ENCODE measurements around the gene GLI3. TPM values are rescaled to one million over a fixed set of nuclear protein-coding genes. Genes with fewer than 3 reads are reported as not detected.

GLI3 gene
- total and polyA plus RNA-seq, 10 of the 15 experiments (the other 5 are each of a cell fraction or from before 2014, with no cell fraction given): 0.01 TPM; not detected in 8

DNA sequence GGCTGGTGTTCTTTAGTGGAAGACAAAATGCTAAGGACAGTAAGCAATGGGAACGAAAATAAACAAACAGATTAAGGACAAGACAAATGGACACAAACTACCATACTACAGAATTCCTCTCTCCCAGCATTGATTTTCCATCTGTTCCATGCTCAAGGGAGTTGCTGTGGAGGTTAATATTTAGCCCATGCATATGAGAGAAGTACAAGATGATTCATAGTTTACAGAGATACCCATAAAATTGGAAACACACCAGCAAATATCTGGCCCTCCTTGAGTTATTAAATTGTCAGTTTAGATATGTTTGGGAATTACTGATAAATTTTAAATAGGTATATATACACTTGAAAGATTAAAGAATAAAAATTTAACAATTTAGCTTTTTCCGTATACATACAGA lies 69.8 kb downstream of the GLI3 start:
- ChIA-PET POLR2A (interaction anchor here (0.7 kb wide), 1 partner anchor 9 kb away, joined by 6 read pairs; no protein-coding TSS in a partner anchor), SMC1A (ENCODE audit: uncharacterized antibody, unreplicated experiment) (no interaction called here), RAD21 (ENCODE audit: unreplicated experiment) (no interaction called here), CTCF (no interaction called here)
- ATAC-seq: no peak
- H3K79me2 ChIP-seq (ENCODE audit: control insufficient read depth, insufficient read depth, low read length): no peaks in the 10 kb centered on the region
- no peaks in the 10 kb centered on the region for H3K4me1 ChIP-seq (ENCODE audit: control insufficient read depth, insufficient read depth, low read length)
- 48% methylated on average over 2 of the region's 2 CpGs for WGBS (ENCODE audit: insufficient coverage, insufficient replicate concordance, low lambda C conversion rate, missing lambda C conversion rate)
- H3K4me2 ChIP-seq (ENCODE audit: control insufficient read depth, insufficient read depth): no peak overlapping the region
- H3K4me3 ChIP-seq: no peak overlapping the region
- FAIRE-seq: no peak
- no TSS peak for BruUV-seq (replicated peaks)
- in situ Hi-C loops (cut with MboI): no loop called here
- no peak overlapping the region for H2AFZ ChIP-seq (ENCODE audit: control insufficient read depth, low read depth, low read length)
- intact Hi-C loops (cut with micrococcal nuclease; ENCODE audit: unreplicated experiment): no loop called here
- H3K9ac ChIP-seq (ENCODE audit: control insufficient read depth, insufficient read depth, low read length): no peak overlapping the region
- H3K36me3 ChIP-seq (ENCODE audit: control insufficient read depth in 2 of 2, insufficient read depth in 2 of 2, low read length in 1 of 2): no peaks in the 10 kb centered on the region
- no peaks in the 10 kb centered on the region for H4K20me1 ChIP-seq (ENCODE audit: control insufficient read depth, insufficient read depth)
- DNase-seq (ENCODE audit: low read depth, low spot score): no peak
- no peaks in the 10 kb centered on the region for H3K27me3 ChIP-seq (replicated peaks in 1 of 2; ENCODE audit: control insufficient read depth in 2 of 2, insufficient read depth in 2 of 2, low read length in 1 of 2)
- H3K27ac ChIP-seq (ENCODE audit: control insufficient read depth, insufficient read depth): no peak overlapping the region
- no peaks in the 10 kb centered on the region for H3K9me3 ChIP-seq (replicated peaks; ENCODE audit: control insufficient read depth, insufficient read depth, low read length)
- TF ChIP-seq CBX5 (IDR thresholded peaks at IDR 0.05; ENCODE audit: low read depth) (no peak), RB1 (IDR thresholded peaks at IDR 0.05; ENCODE audit: borderline replicate concordance) (no peak), RAD21 (IDR thresholded peaks at IDR 0.05; ENCODE audit: insufficient read depth, low read depth, low read length) (no peak), NRF1 (conservative IDR thresholded peaks at IDR 0.05; ENCODE audit: low read depth, low read length) (no peak), NR2C1 (IDR thresholded peaks at IDR 0.05) (no peak), MEF2B (IDR thresholded peaks at IDR 0.05; ENCODE audit: partially characterized antibody, poor library complexity, severe bottlenecking) (no peak), MXI1 (IDR thresholded peaks at IDR 0.05; ENCODE audit: low read depth, low read length) (no peak), IKZF1 (conservative IDR thresholded peaks at IDR 0.05) (no peak), SUZ12 (IDR thresholded peaks at IDR 0.05; ENCODE audit: unreplicated experiment) (no peak), HDAC6 (IDR thresholded peaks at IDR 0.05; ENCODE audit: unreplicated experiment) (no peak), SUPT20H (IDR thresholded peaks at IDR 0.05; ENCODE audit: borderline replicate concordance, control insufficient read depth, low read depth, low read length) (no peak), NR2C2 (IDR thresholded peaks at IDR 0.05; ENCODE audit: borderline replicate concordance, control insufficient read depth, insufficient read length, low read depth) (no peak)
- TF ChIP-seq, protein P1, sequence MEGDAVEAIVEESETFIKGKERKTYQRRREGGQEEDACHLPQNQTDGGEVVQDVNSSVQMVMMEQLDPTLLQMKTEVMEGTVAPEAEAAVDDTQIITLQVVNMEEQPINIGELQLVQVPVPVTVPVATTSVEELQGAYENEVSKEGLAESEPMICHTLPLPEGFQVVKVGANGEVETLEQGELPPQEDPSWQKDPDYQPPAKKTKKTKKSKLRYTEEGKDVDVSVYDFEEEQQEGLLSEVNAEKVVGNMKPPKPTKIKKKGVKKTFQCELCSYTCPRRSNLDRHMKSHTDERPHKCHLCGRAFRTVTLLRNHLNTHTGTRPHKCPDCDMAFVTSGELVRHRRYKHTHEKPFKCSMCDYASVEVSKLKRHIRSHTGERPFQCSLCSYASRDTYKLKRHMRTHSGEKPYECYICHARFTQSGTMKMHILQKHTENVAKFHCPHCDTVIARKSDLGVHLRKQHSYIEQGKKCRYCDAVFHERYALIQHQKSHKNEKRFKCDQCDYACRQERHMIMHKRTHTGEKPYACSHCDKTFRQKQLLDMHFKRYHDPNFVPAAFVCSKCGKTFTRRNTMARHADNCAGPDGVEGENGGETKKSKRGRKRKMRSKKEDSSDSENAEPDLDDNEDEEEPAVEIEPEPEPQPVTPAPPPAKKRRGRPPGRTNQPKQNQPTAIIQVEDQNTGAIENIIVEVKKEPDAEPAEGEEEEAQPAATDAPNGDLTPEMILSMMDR (IDR thresholded peaks at IDR 0.05 in 2 of 3, conservative IDR thresholded peaks at IDR 0.05 in 1 of 3; ENCODE audit: control insufficient read depth in 2 of 3, extremely low read depth in 1 of 3, insufficient read depth in 1 of 3, low read depth in 3 of 3, low read length in 3 of 3): no peak
- TF ChIP-seq, protein P2, sequence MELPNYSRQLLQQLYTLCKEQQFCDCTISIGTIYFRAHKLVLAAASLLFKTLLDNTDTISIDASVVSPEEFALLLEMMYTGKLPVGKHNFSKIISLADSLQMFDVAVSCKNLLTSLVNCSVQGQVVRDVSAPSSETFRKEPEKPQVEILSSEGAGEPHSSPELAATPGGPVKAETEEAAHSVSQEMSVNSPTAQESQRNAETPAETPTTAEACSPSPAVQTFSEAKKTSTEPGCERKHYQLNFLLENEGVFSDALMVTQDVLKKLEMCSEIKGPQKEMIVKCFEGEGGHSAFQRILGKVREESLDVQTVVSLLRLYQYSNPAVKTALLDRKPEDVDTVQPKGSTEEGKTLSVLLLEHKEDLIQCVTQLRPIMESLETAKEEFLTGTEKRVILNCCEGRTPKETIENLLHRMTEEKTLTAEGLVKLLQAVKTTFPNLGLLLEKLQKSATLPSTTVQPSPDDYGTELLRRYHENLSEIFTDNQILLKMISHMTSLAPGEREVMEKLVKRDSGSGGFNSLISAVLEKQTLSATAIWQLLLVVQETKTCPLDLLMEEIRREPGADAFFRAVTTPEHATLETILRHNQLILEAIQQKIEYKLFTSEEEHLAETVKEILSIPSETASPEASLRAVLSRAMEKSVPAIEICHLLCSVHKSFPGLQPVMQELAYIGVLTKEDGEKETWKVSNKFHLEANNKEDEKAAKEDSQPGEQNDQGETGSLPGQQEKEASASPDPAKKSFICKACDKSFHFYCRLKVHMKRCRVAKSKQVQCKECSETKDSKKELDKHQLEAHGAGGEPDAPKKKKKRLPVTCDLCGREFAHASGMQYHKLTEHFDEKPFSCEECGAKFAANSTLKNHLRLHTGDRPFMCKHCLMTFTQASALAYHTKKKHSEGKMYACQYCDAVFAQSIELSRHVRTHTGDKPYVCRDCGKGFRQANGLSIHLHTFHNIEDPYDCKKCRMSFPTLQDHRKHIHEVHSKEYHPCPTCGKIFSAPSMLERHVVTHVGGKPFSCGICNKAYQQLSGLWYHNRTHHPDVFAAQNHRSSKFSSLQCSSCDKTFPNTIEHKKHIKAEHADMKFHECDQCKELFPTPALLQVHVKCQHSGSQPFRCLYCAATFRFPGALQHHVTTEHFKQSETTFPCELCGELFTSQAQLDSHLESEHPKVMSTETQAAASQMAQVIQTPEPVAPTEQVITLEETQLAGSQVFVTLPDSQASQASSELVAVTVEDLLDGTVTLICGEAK (IDR thresholded peaks at IDR 0.05; ENCODE audit: borderline replicate concordance): no peak
- TF ChIP-seq, protein P3, sequence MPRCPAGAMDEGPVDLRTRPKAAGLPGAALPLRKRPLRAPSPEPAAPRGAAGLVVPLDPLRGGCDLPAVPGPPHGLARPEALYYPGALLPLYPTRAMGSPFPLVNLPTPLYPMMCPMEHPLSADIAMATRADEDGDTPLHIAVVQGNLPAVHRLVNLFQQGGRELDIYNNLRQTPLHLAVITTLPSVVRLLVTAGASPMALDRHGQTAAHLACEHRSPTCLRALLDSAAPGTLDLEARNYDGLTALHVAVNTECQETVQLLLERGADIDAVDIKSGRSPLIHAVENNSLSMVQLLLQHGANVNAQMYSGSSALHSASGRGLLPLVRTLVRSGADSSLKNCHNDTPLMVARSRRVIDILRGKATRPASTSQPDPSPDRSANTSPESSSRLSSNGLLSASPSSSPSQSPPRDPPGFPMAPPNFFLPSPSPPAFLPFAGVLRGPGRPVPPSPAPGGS (IDR thresholded peaks at IDR 0.05; ENCODE audit: borderline replicate concordance, insufficient read depth, low read depth, low read length, poor library complexity, severe bottlenecking): no peak
- TF ChIP-seq, protein P4, sequence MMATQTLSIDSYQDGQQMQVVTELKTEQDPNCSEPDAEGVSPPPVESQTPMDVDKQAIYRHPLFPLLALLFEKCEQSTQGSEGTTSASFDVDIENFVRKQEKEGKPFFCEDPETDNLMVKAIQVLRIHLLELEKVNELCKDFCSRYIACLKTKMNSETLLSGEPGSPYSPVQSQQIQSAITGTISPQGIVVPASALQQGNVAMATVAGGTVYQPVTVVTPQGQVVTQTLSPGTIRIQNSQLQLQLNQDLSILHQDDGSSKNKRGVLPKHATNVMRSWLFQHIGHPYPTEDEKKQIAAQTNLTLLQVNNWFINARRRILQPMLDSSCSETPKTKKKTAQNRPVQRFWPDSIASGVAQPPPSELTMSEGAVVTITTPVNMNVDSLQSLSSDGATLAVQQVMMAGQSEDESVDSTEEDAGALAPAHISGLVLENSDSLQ (IDR thresholded peaks at IDR 0.05): no peak

Data from GM12878 (cell line).